Mucosa of stomach (tissue), 1 donor: Measurements from ENCODE around the gene F12.

Experiments used
- H3K27me3 ChIP-seq: one replicate; pipeline ENCODE4 v1.7.0; 2013; ENCODE audit warnings: mild to moderate bottlenecking, low read length; ENCODE audit not compliant: control insufficient read depth, insufficient read depth
- H3K36me3 ChIP-seq: one replicate; pipeline ENCODE4 v1.7.0; 2013; ENCODE audit warnings: low read length; ENCODE audit not compliant: control insufficient read depth, insufficient read depth
- H3K4me1 ChIP-seq: one replicate; pipeline ENCODE4 v1.7.0; 2013; ENCODE audit warnings: mild to moderate bottlenecking, low read length; ENCODE audit not compliant: control insufficient read depth, insufficient read depth
- H3K4me3 ChIP-seq: one replicate; pipeline ENCODE4 v1.7.0; 2013; ENCODE audit warnings: low read length
- H3K9ac ChIP-seq: one replicate; pipeline ENCODE4 v1.7.0; 2013; ENCODE audit warnings: mild to moderate bottlenecking, low read length, moderate library complexity
- H3K9me3 ChIP-seq: one replicate; pipeline ENCODE4 v1.7.0; 2013; ENCODE audit warnings: mild to moderate bottlenecking, low read length, moderate library complexity; ENCODE audit not compliant: control insufficient read depth
- donor health status: Pancreatic carcinoma.

Gene F12

DNA sequence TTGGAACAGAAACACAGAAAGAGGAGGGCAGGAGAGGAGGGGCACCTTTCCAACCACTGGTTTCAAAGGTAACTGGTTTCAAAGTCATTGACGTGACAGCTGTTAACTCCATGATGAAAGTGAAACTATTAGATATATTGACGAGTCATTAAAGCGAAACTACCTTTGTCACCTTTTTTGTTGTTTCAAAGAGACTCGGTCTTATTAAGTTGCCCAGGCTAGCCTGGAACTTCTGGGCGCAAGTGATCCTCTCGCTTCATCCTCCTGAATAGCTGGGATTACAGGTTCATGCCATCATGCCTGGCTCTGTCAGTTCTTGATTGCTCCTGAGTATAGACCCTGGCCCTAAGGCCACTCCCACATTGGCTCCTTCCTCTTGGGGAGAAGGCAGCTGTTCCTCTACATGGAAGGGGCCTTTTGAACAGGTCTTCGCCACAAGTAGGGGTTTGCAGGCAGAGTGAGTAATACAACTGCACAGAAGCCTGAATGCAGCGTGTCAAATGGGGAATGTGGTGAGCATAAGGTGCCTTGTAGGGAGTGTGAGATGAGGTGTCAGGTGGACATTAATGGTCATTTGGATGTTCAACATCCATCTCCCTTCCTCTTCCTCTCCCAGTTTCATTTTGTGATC, 3.4 kb upstream of the F12 start:
- no peaks in the 10 kb centered on the region for H3K36me3 ChIP-seq
- peaks cover 6% of the 10 kb centered on the region for H3K4me1 ChIP-seq
- H3K4me3 ChIP-seq, result no peak overlapping the region
- H3K27me3 ChIP-seq, result no peaks in the 10 kb centered on the region
- H3K9me3 ChIP-seq, result no peaks in the 10 kb centered on the region
- H3K9ac ChIP-seq, result no peak overlapping the region

GRCh38 chr5:177410575-177410974, 1.2 kb upstream of the F12 start:
- H3K36me3 ChIP-seq, result no peaks in the 10 kb centered on the region
- H3K4me1 ChIP-seq, result peaks cover 7% of the 10 kb centered on the region
- no peak overlapping the region for H3K4me3 ChIP-seq
- H3K27me3 ChIP-seq, result no peaks in the 10 kb centered on the region
- no peak overlapping the region for H3K9ac ChIP-seq
- no peaks in the 10 kb centered on the region for H3K9me3 ChIP-seq

GRCh38 chr5:177405805-177406204, 3.6 kb downstream of the F12 start:
- H3K36me3 ChIP-seq, result no peaks in the 10 kb centered on the region
- H3K27me3 ChIP-seq, result peaks cover 35% of the 10 kb centered on the region
- no peaks in the 10 kb centered on the region for H3K9me3 ChIP-seq
- no peak overlapping the region for H3K9ac ChIP-seq
- no peak overlapping the region for H3K4me3 ChIP-seq
- peaks cover 37% of the 10 kb centered on the region for H3K4me1 ChIP-seq

GRCh38 chr5:177405312-177405711, 4.1 kb downstream of the F12 start:
- Histone ChIP-seq H3K36me3 (no peaks in the 10 kb centered on the region), H3K27me3 (peaks cover 40% of the 10 kb centered on the region), H3K4me3 (no peak overlapping the region), H3K9ac (peak overlapping the region; percentile 55), H3K4me1 (peaks cover 40% of the 10 kb centered on the region), H3K9me3 (no peaks in the 10 kb centered on the region)

GRCh38 chr5:177404641-177405179, 4.7 kb downstream of the F12 start:
- no peaks in the 10 kb centered on the region for H3K36me3 ChIP-seq
- peaks cover 46% of the 10 kb centered on the region for H3K4me1 ChIP-seq
- H3K27me3 ChIP-seq, result peaks cover 44% of the 10 kb centered on the region
- no peaks in the 10 kb centered on the region for H3K9me3 ChIP-seq
- H3K4me3 ChIP-seq, result peak overlapping the region; percentile 49
- H3K9ac ChIP-seq, result peak overlapping the region; percentile 55

GRCh38 chr5:177403792-177404640, 5.3 kb downstream of the F12 start:
- Histone ChIP-seq H3K27me3 (peaks cover 44% of the 10 kb centered on the region), H3K9ac (peak overlapping the region; percentile 55), H3K4me1 (peaks cover 49% of the 10 kb centered on the region), H3K36me3 (no peaks in the 10 kb centered on the region), H3K9me3 (no peaks in the 10 kb centered on the region), H3K4me3 (peak overlapping the region; percentile 49)

DNA sequence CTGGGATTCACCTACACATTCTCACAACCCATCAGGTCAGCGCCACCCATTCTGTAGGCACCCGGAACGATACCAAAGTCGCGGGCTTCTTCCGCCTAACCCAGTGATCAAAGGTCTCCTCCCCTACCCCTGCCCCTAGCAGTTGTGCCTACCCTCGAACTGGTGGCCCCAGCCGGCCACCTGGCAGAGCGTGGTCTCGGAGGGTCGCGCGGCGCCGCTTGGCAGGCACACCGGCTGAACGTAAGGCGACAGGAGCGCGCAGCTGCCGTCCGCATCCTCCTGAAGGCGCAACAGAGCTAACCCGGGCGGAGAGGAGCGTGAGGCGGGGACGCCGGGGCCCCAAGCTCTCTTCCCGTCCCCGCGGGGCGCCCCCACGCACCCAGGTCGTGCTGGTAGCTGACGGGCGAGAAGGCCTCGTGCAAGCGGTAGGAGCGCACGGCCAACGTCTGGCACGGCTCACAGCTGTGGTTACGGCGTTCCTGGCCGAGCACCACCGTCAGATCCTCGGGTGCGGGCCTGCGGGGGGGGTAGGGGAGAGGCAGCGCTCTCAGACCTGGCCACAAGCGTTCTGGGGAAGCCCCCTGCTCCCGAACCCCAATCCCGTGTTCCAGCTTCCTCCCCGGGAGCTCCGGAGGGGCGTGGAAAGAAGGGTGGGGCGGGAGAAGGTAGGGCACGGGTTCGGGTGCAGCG, 6.1 kb downstream of the F12 start:
- H3K9me3 ChIP-seq, result no peaks in the 10 kb centered on the region
- H3K9ac ChIP-seq, result no peak overlapping the region
- H3K27me3 ChIP-seq, result peaks cover 44% of the 10 kb centered on the region
- no peaks in the 10 kb centered on the region for H3K36me3 ChIP-seq
- peak overlapping the region; percentile 49 for H3K4me3 ChIP-seq
- peaks cover 49% of the 10 kb centered on the region for H3K4me1 ChIP-seq

GRCh38 chr5:177402271-177403043, 6.9 kb downstream of the F12 start:
- H3K4me1 ChIP-seq, result peaks cover 49% of the 10 kb centered on the region
- H3K36me3 ChIP-seq, result no peaks in the 10 kb centered on the region
- peaks cover 47% of the 10 kb centered on the region for H3K27me3 ChIP-seq
- H3K4me3 ChIP-seq, result peak overlapping the region; percentile 49
- H3K9me3 ChIP-seq, result no peaks in the 10 kb centered on the region
- H3K9ac ChIP-seq, result no peak overlapping the region

GRCh38 chr5:177399997-177400868, 9.1 kb downstream of the F12 start, which contains the start of gene PFN3:
PFN3 (minus strand) TSS chr5:177400661; CDS start chr5:177400576, 85 bp downstream.
- Histone ChIP-seq H3K4me1 (peaks cover 45% of the 10 kb centered on the region), H3K27me3 (peaks cover 48% of the 10 kb centered on the region), H3K4me3 (no peak within 1 kb of the TSS), H3K36me3 (no peaks in the 10 kb centered on the region), H3K9me3 (no peaks in the 10 kb centered on the region), H3K9ac (no peak within 1 kb of the TSS)

DNA sequence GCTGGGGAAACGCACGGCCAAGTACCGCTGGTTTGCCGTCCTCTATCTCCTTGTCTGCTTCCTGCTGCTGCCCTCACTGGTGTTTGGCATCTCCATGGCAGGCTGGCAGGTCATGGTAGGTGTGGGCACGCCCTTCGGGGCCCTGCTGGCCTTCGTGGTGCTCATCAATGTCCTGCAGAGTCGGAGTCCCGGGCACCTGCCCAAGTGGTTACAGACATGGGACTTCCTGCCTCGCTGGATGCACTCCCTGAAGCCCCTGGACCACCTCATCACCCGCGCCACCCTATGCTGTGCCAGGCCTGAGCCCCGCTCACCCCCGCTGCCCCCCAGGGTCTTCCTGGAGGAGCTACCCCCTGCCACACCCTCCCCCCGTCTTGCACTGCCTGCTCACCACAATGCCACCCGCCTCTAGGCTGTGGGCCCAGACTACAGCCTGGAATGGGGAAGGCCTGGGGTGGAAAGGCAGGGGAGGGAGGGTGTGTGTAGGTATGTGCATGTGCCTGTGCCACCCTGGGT, 11.4 kb downstream of the F12 start:
- Histone ChIP-seq H3K9me3 (no peaks in the 10 kb centered on the region), H3K4me1 (peaks cover 22% of the 10 kb centered on the region), H3K36me3 (no peaks in the 10 kb centered on the region), H3K27me3 (peaks cover 34% of the 10 kb centered on the region), H3K9ac (no peak overlapping the region), H3K4me3 (no peak overlapping the region)
